ENCODE data around the gene PLXNA2. TPM values are rescaled to one million over a fixed set of nuclear protein-coding genes. Genes with fewer than 3 reads are reported as not detected.

The PLXNA2 gene
- polyA plus RNA-seq, 4 donors = 10.7 to 17.8 (median 12.8) TPM

DNA sequence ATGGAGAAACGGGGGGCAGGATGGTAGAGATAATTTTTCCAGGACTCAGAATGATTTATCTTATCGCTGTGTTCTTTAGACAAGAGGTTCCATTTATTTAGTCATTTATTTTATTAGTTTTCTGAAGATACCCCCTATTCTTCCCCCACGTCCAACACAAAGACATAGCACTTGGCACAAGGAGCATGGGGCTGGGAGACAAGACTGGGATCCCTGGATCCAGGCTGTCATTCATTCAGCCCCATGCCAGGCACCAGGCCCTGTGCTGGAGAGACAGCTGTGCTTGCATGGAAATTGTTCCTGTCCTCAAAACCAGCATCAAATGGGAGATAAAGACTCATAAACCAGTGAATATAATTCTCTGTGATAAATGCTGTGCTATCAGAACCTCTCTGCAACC, 27.1 kb upstream of the PLXNA2 start:
- Histone ChIP-seq H3K9me3 (ENCODE audit: control insufficient read depth in 2 of 2, insufficient read depth in 1 of 2, low read depth in 1 of 2, low read length in 1 of 2) (no peaks in the 10 kb centered on the region), H3K4me3 (ENCODE audit: low read depth in 1 of 3, low read length in 3 of 3) (no peak overlapping the region), H3K36me3 (ENCODE audit: control insufficient read depth in 3 of 3, insufficient read depth in 2 of 3, low read depth in 1 of 3, low read length in 3 of 3) (no peaks in the 10 kb centered on the region), H3K27ac (ENCODE audit: low read depth in 1 of 3, low read length in 2 of 3) (no peak overlapping the region), H3K27me3 (ENCODE audit: control insufficient read depth in 3 of 3, insufficient read depth in 3 of 3, low read length in 3 of 3) (peaks cover 0 to 27% (median 0%) of the 10 kb centered on the region in 3 donors), H3K4me1 (ENCODE audit: control insufficient read depth in 3 of 3, insufficient read depth in 2 of 3, low read depth in 1 of 3, low read length in 2 of 3) (no peaks in the 10 kb centered on the region)
- FAIRE-seq (no peak), DNase-seq (no peak)
- WGBS, 3 donors = 65 to 77% (median 69%) methylated on average over 3 of the region's 3 CpGs

DNA sequence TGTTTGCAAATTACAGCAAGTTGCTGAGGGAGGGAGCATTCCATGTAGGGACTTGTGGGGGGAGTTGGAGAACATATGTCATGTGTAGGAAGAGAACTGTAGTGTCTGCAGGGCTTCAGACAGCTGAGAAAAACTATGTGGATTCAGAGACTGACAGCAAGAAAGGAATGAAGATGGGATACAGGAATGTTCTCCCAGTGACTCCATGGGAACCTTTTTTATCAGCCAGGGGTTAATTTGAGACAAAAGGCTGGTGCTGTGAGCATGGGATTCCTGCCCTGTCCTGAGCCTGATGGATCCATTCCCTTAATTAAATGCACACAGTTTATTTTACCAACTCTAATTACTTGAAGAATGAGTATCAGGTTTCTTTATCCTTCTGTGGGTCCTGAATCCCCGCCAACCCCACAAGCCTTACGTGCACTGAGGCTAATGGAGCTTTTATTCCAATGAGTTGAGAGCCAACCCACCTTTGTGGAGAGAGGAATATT, 26.5 kb upstream of the PLXNA2 start:
- FAIRE-seq (no peak), DNase-seq (no peak)
- Histone ChIP-seq H3K4me1 (ENCODE audit: control insufficient read depth in 3 of 3, insufficient read depth in 2 of 3, low read depth in 1 of 3, low read length in 2 of 3) (no peaks in the 10 kb centered on the region), H3K4me3 (ENCODE audit: low read depth in 1 of 3, low read length in 3 of 3) (no peak overlapping the region), H3K36me3 (ENCODE audit: control insufficient read depth in 3 of 3, insufficient read depth in 2 of 3, low read depth in 1 of 3, low read length in 3 of 3) (no peaks in the 10 kb centered on the region), H3K27me3 (ENCODE audit: control insufficient read depth in 3 of 3, insufficient read depth in 3 of 3, low read length in 3 of 3) (peaks cover 0 to 26% (median 0%) of the 10 kb centered on the region in 3 donors), H3K27ac (ENCODE audit: low read depth in 1 of 3, low read length in 2 of 3) (no peak overlapping the region), H3K9me3 (ENCODE audit: control insufficient read depth in 2 of 2, insufficient read depth in 1 of 2, low read depth in 1 of 2, low read length in 1 of 2) (no peaks in the 10 kb centered on the region)
- 55 to 80% (median 65%) methylated on average over 2 of the region's 2 CpGs for WGBS, 3 donors

DNA sequence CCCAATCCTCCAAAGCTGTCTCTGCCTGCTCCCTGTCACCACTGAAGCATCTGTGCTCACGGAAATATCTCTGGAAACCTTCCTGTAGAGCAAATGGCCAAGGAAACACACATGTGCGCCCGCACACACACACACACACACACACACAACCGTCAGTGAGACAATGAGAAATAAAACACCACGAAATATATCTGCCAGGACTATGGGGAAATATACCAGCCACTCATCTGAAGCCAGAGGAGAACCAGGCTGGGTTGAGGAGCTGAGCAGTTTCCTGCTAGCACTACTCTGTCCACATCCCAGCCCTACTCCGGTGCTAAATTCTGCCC, 25.1 kb upstream of the PLXNA2 start:
- no peaks in the 10 kb centered on the region for H3K9me3 ChIP-seq (ENCODE audit: control insufficient read depth in 2 of 2, insufficient read depth in 1 of 2, low read depth in 1 of 2, low read length in 1 of 2)
- no peak overlapping the region for H3K27ac ChIP-seq (ENCODE audit: low read depth in 1 of 3, low read length in 2 of 3)
- H3K4me3 ChIP-seq (ENCODE audit: low read depth in 1 of 3, low read length in 3 of 3) = no peak overlapping the region
- 57 to 72% (median 67%) methylated on average over 6 of the region's 6 CpGs for WGBS, 3 donors
- no peaks in the 10 kb centered on the region for H3K36me3 ChIP-seq (ENCODE audit: control insufficient read depth in 3 of 3, insufficient read depth in 2 of 3, low read depth in 1 of 3, low read length in 3 of 3)
- H3K27me3 ChIP-seq (ENCODE audit: control insufficient read depth in 3 of 3, insufficient read depth in 3 of 3, low read length in 3 of 3) = peaks cover 0 to 22% (median 0%) of the 10 kb centered on the region in 3 donors
- FAIRE-seq (no peak), DNase-seq (no peak)
- H3K4me1 ChIP-seq (ENCODE audit: control insufficient read depth in 3 of 3, insufficient read depth in 2 of 3, low read depth in 1 of 3, low read length in 2 of 3) = no peaks in the 10 kb centered on the region

DNA sequence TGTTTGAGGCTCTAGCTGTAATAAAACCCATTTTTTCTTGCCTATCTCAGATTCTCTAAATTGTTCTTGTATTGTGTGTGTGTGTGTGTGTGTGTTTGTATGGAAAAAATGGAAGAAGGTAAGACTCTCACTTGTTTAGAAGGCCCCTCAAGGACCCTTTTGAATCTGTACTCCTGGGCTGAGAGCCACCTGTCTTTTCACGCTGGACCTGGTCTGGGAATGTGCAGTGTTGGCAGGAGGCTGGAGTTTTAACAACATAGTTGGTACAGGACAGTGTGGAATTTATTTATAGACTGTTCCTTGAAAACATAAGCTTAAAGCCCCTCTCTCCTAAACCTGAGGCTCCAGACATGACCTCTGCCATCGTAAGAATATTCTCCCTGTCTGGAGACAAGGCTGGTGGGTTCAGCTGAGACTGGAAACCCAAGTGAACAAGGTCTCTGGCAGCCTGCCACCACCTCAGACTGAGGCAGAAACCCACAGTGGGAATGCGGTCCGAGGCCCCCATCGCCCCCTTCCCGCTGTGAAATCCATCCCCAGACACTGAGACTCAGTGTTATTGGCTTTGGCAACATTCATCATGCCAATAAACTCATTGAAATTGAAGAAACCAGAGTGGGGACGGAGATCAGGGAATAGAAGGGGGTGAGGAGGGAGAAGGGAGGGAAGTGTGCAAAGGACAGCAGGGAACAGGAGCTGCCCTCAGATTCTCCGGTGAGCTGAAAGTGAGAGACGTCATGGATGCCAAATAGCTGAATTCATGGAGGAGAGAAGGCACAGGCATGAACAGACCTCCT, 24.6 kb upstream of the PLXNA2 start:
- H3K9me3 ChIP-seq (ENCODE audit: control insufficient read depth in 2 of 2, insufficient read depth in 1 of 2, low read depth in 1 of 2, low read length in 1 of 2) = no peaks in the 10 kb centered on the region
- H3K4me3 ChIP-seq (ENCODE audit: low read depth in 1 of 3, low read length in 3 of 3) = no peak overlapping the region
- no peaks in the 10 kb centered on the region for H3K4me1 ChIP-seq (ENCODE audit: control insufficient read depth in 3 of 3, insufficient read depth in 2 of 3, low read depth in 1 of 3, low read length in 2 of 3)
- WGBS, 3 donors = 77 to 82% (median 77%) methylated on average over 9 of the region's 9 CpGs
- no peaks in the 10 kb centered on the region for H3K36me3 ChIP-seq (ENCODE audit: control insufficient read depth in 3 of 3, insufficient read depth in 2 of 3, low read depth in 1 of 3, low read length in 3 of 3)
- H3K27ac ChIP-seq (ENCODE audit: low read depth in 1 of 3, low read length in 2 of 3) = no peak overlapping the region
- H3K27me3 ChIP-seq (ENCODE audit: control insufficient read depth in 3 of 3, insufficient read depth in 3 of 3, low read length in 3 of 3) = peaks cover 0 to 22% (median 0%) of the 10 kb centered on the region in 3 donors
- DNase-seq (no peak), FAIRE-seq (no peak)

DNA sequence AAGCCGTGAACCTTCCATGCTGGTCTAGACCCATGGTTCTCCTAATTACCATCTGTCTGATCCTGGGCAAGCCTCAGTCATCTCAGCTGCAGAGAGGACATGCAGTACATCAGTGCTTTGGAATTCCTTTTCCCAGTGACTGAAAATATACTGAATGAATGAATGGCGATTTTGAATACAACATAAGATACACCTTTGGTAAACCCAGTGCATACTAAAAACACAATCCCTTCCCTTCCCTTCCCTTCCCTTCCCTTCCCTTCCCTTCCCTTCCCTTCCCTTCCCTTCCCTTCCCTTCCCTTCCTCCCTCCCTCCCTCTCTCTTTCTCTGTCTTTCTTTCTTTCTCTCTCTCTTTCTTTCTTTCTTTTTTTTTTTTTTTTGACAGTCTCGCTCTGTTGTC, 21.3 kb upstream of the PLXNA2 start:
- 90 to 94% (median 93%) methylated on average over 3 of the region's 3 CpGs for WGBS, 3 donors
- Histone ChIP-seq H3K27ac (ENCODE audit: low read depth in 1 of 3, low read length in 2 of 3) (no peak overlapping the region), H3K27me3 (ENCODE audit: control insufficient read depth in 3 of 3, insufficient read depth in 3 of 3, low read length in 3 of 3) (peaks cover 0 to 18% (median 0%) of the 10 kb centered on the region in 3 donors), H3K4me3 (ENCODE audit: low read depth in 1 of 3, low read length in 3 of 3) (no peak overlapping the region), H3K36me3 (ENCODE audit: control insufficient read depth in 3 of 3, insufficient read depth in 2 of 3, low read depth in 1 of 3, low read length in 3 of 3) (no peaks in the 10 kb centered on the region), H3K9me3 (ENCODE audit: control insufficient read depth in 2 of 2, insufficient read depth in 1 of 2, low read depth in 1 of 2, low read length in 1 of 2) (no peaks in the 10 kb centered on the region), H3K4me1 (ENCODE audit: control insufficient read depth in 3 of 3, insufficient read depth in 2 of 3, low read depth in 1 of 3, low read length in 2 of 3) (no peaks in the 10 kb centered on the region)
- DNase-seq = no peak
- FAIRE-seq = no peak

DNA sequence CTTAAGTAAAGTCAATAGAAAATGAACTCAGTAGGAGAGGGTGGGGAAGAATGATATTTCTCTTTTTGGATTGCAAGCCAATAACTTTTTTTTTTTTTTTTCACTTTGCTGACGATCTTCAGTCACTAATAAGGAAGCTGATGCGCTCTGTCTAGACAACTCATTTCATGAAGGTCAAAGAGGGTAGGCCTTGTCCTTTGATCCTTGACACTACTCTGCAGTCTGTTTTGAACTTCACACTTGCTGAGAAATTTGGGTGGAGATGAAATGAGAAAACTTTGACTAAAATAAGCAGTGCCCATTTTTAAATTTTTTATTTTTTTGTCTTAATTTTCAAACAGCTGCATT, 20.9 kb upstream of the PLXNA2 start:
- H3K27ac ChIP-seq (ENCODE audit: low read depth in 1 of 3, low read length in 2 of 3) = no peak overlapping the region
- FAIRE-seq (no peak), DNase-seq (no peak)
- H3K27me3 ChIP-seq (ENCODE audit: control insufficient read depth in 3 of 3, insufficient read depth in 3 of 3, low read length in 3 of 3) = peaks cover 0 to 15% (median 0%) of the 10 kb centered on the region in 3 donors
- H3K4me3 ChIP-seq (ENCODE audit: low read depth in 1 of 3, low read length in 3 of 3) = no peak overlapping the region
- H3K4me1 ChIP-seq (ENCODE audit: control insufficient read depth in 3 of 3, insufficient read depth in 2 of 3, low read depth in 1 of 3, low read length in 2 of 3) = no peaks in the 10 kb centered on the region
- H3K36me3 ChIP-seq (ENCODE audit: control insufficient read depth in 3 of 3, insufficient read depth in 2 of 3, low read depth in 1 of 3, low read length in 3 of 3) = no peaks in the 10 kb centered on the region
- WGBS, 3 donors = 48 to 70% (median 51%) methylated on average over 2 of the region's 2 CpGs
- H3K9me3 ChIP-seq (ENCODE audit: control insufficient read depth in 2 of 2, insufficient read depth in 1 of 2, low read depth in 1 of 2, low read length in 1 of 2) = peaks cover 0 to 2% of the 10 kb centered on the region in 2 donors

DNA sequence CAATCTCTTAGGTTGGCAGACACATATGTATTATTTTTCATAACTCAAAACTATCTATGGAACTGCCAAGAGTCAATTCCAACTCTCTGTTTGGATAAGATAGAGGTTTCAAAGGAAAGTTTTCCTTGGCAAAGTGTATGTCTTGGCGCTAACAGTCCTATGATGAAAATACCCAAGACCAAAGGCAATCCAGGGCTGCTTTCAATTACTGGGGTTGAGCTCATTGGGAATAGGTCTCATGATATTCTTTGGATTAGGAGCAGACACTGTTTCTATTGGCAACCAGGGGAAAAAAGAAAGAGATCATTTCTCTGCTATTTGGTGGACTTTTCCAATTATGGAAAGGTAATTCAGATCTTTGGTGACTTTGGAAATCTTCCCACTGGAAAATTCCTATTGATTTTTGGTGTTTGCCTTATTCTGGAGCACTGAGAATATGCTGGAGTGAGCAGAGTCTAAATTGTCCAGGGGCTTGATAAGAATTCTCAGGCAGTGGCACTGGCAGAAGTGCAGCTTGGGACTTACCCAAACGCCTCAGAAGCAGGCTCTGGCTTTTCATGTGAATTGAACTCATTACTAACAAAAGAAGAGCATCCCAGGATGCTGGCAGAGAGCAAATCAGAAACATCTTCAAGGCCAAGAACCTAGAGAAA, 20.4 kb upstream of the PLXNA2 start:
- WGBS, 3 donors = 45 to 68% (median 66%) methylated on average over 2 of the region's 2 CpGs
- DNase-seq (no peak), FAIRE-seq (no peak)
- H3K27me3 ChIP-seq (ENCODE audit: control insufficient read depth in 3 of 3, insufficient read depth in 3 of 3, low read length in 3 of 3) = peaks cover 0 to 12% (median 0%) of the 10 kb centered on the region in 3 donors
- H3K27ac ChIP-seq (ENCODE audit: low read depth in 1 of 3, low read length in 2 of 3) = no peak overlapping the region
- peaks cover 0 to 4% of the 10 kb centered on the region in 2 donors for H3K9me3 ChIP-seq (ENCODE audit: control insufficient read depth in 2 of 2, insufficient read depth in 1 of 2, low read depth in 1 of 2, low read length in 1 of 2)
- H3K4me3 ChIP-seq (ENCODE audit: low read depth in 1 of 3, low read length in 3 of 3) = no peak overlapping the region
- no peaks in the 10 kb centered on the region for H3K36me3 ChIP-seq (ENCODE audit: control insufficient read depth in 3 of 3, insufficient read depth in 2 of 3, low read depth in 1 of 3, low read length in 3 of 3)
- no peaks in the 10 kb centered on the region for H3K4me1 ChIP-seq (ENCODE audit: control insufficient read depth in 3 of 3, insufficient read depth in 2 of 3, low read depth in 1 of 3, low read length in 2 of 3)

DNA sequence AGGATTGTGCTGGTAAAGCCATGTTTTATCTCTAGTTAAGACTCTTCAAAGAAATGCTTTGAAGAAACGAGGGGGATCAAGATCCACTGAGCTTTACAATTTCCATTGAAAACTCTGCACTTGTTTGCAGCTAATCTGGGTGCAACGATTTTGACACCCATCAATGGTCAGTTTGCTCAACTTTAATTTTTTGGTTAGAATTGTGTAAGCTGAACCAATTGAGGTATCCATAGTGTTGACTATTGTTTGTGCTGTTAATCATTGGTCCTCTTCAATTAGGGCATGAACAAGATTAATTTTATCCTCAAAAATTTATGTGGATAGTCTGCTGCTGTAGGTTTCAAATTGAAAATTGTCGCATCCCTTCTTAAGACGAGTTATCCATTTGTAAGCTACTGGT, 17.7 kb upstream of the PLXNA2 start:
- H3K36me3 ChIP-seq (ENCODE audit: control insufficient read depth in 3 of 3, insufficient read depth in 2 of 3, low read depth in 1 of 3, low read length in 3 of 3) = no peaks in the 10 kb centered on the region
- H3K27me3 ChIP-seq (ENCODE audit: control insufficient read depth in 3 of 3, insufficient read depth in 3 of 3, low read length in 3 of 3) = peaks cover 0 to 6% (median 2%) of the 10 kb centered on the region in 3 donors
- 54 to 77% (median 61%) methylated on average over 4 of the region's 4 CpGs for WGBS, 3 donors
- FAIRE-seq = no peak
- no peaks in the 10 kb centered on the region for H3K4me1 ChIP-seq (ENCODE audit: control insufficient read depth in 3 of 3, insufficient read depth in 2 of 3, low read depth in 1 of 3, low read length in 2 of 3)
- peaks cover 0 to 4% of the 10 kb centered on the region in 2 donors for H3K9me3 ChIP-seq (ENCODE audit: control insufficient read depth in 2 of 2, insufficient read depth in 1 of 2, low read depth in 1 of 2, low read length in 1 of 2)
- no peak overlapping the region for H3K27ac ChIP-seq (ENCODE audit: low read depth in 1 of 3, low read length in 2 of 3)
- no peak overlapping the region for H3K4me3 ChIP-seq (ENCODE audit: low read depth in 1 of 3, low read length in 3 of 3)
- no peak for DNase-seq
